ENCODE measurements around the gene CACNA1C. TPM values are rescaled to one million over a fixed set of nuclear protein-coding genes. Genes with fewer than 3 reads are reported as not detected.

CACNA1C gene
- total RNA-seq, 1 donor from 2014 or later, result 20.0 TPM

GRCh38 chr12:2190085-2190484, 137.3 kb downstream of the CACNA1C start:
- no peak for DNase-seq (ENCODE audit: low spot score in 2 of 2)
- FAIRE-seq, result no peak

- FAIRE-seq (no peak), DNase-seq (ENCODE audit: low spot score in 2 of 2) (no peak)
Measured at GRCh38 chr12:2190896-2191533, 138.2 kb downstream of the CACNA1C start.

GRCh38 chr12:2191534-2192153, 138.9 kb downstream of the CACNA1C start:
- FAIRE-seq, result no peak

GRCh38 chr12:2192231-2192630, 139.4 kb downstream of the CACNA1C start:
- DNase-seq (ENCODE audit: low spot score in 2 of 2), result no peak

More at GRCh38 chr12:2191534-2192153, 138.9 kb downstream of the CACNA1C start:
- DNase-seq (ENCODE audit: low spot score in 2 of 2), result no peak

DNA sequence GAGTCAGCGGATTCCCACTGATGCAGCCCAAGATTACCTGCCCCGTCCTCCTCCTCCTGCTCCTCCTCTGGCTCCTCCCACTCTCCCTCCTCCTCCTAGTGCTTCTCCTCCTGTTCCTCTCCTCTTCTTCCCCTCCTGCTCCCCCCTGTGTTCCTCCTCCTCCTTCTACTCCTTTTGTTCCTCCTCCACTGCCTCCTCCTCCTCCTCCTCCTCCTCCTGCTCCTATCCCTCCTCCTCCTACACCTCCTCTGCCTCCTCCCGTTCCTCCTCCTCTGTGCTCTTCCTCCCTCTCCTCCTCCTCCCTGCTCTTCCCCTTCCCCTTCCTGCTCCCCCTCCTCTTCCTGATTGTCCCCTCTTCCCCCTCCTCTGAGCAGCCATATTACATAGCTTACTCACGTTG, 141.3 kb downstream of the CACNA1C start:
- FAIRE-seq, result no peak
- DNase-seq (ENCODE audit: low spot score in 2 of 2), result no peak

More at GRCh38 chr12:2192231-2192630, 139.4 kb downstream of the CACNA1C start:
- FAIRE-seq, result no peak

- no peak for FAIRE-seq
- DNase-seq (ENCODE audit: low spot score in 2 of 2), result no peak
Measured at GRCh38 chr12:2194571-2194970, 141.8 kb downstream of the CACNA1C start.

DNA sequence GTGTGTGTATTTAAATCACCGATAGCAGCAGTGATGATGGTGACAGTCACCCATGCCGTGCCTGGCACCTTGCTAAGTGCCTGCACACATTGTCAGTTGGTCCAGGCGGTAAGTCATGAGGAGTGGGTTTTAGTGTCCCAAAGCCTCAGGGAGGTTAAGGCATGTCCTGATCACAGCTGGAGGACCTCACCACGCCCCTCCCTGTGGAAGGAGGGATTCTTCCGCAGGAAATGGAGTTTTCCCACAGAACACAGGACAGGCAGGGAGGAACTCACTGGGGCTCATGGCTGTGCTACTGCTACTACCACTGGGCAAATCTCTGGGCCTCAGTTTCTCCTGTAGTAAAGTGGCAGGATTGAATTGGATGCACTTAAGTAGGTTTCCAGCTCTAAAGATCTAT, 142.3 kb downstream of the CACNA1C start:
- no peak for FAIRE-seq
- DNase-seq (ENCODE audit: low spot score in 2 of 2), result no peak

DNA sequence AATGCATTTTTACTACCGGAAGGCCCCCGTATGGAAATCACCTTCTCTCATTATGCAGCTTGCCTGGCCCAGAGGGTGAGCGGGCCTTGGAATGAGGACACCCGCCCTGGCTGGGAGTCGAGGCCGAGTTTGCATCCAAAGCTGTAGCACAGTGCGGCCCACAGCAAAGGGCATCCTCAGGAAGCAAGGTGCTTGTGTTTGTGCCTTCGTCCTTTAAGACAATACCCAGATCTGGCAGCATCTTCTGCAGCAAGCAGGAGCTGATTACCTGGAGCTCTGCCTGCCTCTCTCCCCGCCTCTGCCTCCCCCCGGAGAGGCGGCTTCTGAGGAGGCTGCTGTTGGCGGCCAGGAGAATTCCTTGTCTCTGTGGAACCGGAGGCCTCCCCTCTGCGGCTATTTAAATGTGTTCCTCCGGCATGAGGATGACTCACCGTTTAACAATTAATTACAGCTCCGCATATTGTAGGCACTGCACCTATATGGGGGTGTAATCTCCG, 145.3 kb downstream of the CACNA1C start:
- DNase-seq (ENCODE audit: low spot score in 2 of 2) (no peak), FAIRE-seq (no peak)

- FAIRE-seq (no peak), DNase-seq (ENCODE audit: low spot score in 2 of 2) (no peak)
Measured at GRCh38 chr12:2198542-2198941, 145.8 kb downstream of the CACNA1C start.

DNA sequence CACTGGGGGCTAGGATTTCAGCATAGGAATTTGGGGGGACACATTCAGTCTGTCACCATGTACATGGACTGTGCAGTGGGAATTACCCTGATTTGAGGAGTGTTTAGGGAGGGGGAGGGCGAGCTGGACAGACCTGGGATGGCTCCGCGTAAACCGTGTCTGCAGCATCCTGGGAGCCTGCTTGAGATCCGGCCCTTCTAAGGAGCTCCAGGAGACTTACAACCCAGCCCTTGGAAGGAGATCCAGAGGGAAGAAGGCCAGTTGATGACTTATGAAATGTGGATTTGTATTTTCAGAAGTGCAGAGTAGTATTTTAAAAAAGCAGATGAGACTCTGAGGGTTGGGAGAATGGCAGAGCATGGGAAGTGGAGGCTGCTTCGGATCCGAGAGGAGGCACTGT, 153.2 kb downstream of the CACNA1C start:
- DNase-seq (ENCODE audit: low spot score in 2 of 2) (no peak), FAIRE-seq (no peak)

GRCh38 chr12:2208837-2209635, 156.2 kb downstream of the CACNA1C start:
- FAIRE-seq (no peak), DNase-seq (ENCODE audit: low spot score in 2 of 2) (no peak)

- FAIRE-seq (no peak), DNase-seq (ENCODE audit: low spot score in 2 of 2) (no peak)
Measured at GRCh38 chr12:2211119-2211518, 158.3 kb downstream of the CACNA1C start.

GRCh38 chr12:2212537-2212936, 159.8 kb downstream of the CACNA1C start:
- no peak for FAIRE-seq
- DNase-seq (ENCODE audit: low spot score in 2 of 2), result no peak

- FAIRE-seq (no peak), DNase-seq (ENCODE audit: low spot score in 2 of 2) (peak in 1 of 2 donors; percentile 51)
Measured at GRCh38 chr12:2212971-2213869, 160.4 kb downstream of the CACNA1C start.

GRCh38 chr12:2214411-2214810, 161.6 kb downstream of the CACNA1C start:
- no peak for FAIRE-seq

GRCh38 chr12:2215709-2216560, 163.1 kb downstream of the CACNA1C start:
- DNase-seq (ENCODE audit: low spot score in 2 of 2), result no peak
- FAIRE-seq, result no peak

More at GRCh38 chr12:2214411-2214810, 161.6 kb downstream of the CACNA1C start:
- DNase-seq (ENCODE audit: low spot score in 2 of 2), result no peak

- DNase-seq (ENCODE audit: low spot score in 2 of 2), result no peak
- no peak for FAIRE-seq
Measured at GRCh38 chr12:2218706-2219105, 165.9 kb downstream of the CACNA1C start.

GRCh38 chr12:2221030-2221621, 168.3 kb downstream of the CACNA1C start:
- no peak for DNase-seq (ENCODE audit: low spot score in 2 of 2)
- no peak for FAIRE-seq

DNA sequence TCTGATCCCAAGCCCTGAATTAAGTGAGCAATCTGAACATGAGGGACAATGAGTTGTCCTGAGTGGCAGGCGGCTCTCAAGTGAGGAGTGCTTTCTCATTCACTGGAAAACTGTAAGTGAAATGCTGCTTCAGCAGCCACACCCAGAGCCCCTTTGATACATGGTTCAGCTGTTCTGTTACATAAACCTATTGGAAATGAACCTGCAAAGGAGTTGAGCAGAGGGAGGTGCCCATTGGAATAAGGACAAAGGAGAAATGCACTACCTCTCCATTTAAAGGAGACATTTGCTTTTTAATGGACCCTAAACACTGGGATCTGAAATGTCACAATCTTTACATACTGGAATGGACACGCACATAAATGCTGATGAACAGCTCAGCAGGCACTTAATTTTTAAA, 169.9 kb downstream of the CACNA1C start:
- FAIRE-seq, result no peak
- no peak for DNase-seq (ENCODE audit: low spot score in 2 of 2)
